Measurements from ENCODE around the gene TMPRSS15.

DNA sequence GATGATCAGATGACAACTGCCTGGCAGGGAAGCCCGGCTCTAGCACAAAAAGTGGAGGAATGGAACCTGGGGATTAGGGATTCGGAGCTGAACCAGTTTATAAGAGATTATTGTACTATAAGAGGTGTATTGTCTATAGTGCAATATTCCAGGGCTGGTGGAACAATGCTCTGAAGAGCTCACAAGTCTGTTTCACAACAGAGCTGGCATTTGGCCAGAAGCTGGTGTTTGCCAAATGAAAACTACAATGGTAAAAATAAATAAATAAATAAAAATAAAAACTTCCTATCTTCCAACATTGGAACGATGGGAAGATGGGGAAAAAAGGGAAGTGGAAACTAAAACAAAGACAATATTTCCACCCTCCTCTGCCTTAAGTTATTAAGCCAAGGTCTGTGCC, 85.4 kb downstream of the TMPRSS15 start:
- TF ChIP-seq, protein P1, sequence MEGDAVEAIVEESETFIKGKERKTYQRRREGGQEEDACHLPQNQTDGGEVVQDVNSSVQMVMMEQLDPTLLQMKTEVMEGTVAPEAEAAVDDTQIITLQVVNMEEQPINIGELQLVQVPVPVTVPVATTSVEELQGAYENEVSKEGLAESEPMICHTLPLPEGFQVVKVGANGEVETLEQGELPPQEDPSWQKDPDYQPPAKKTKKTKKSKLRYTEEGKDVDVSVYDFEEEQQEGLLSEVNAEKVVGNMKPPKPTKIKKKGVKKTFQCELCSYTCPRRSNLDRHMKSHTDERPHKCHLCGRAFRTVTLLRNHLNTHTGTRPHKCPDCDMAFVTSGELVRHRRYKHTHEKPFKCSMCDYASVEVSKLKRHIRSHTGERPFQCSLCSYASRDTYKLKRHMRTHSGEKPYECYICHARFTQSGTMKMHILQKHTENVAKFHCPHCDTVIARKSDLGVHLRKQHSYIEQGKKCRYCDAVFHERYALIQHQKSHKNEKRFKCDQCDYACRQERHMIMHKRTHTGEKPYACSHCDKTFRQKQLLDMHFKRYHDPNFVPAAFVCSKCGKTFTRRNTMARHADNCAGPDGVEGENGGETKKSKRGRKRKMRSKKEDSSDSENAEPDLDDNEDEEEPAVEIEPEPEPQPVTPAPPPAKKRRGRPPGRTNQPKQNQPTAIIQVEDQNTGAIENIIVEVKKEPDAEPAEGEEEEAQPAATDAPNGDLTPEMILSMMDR (conservative IDR thresholded peaks at IDR 0.05; ENCODE audit: low read depth, low read length): no peak
- TF ChIP-seq EZH2 (IDR thresholded peaks at IDR 0.05; ENCODE audit: borderline replicate concordance, low read depth, low read length, poor library complexity, severe bottlenecking): no peak

Data from A673 (cell line).